ENCODE measurements around the gene ZEB2. TPM values are rescaled to one million over a fixed set of nuclear protein-coding genes. Genes with fewer than 3 reads are reported as not detected.

The ZEB2 gene
- total RNA-seq, 1 donor = 104 TPM

- no peak for DNase-seq (ENCODE audit: low read depth)
- no peak overlapping the region for H3K4me3 ChIP-seq (ENCODE audit: low read depth, low read length)
- TF ChIP-seq, protein P1, sequence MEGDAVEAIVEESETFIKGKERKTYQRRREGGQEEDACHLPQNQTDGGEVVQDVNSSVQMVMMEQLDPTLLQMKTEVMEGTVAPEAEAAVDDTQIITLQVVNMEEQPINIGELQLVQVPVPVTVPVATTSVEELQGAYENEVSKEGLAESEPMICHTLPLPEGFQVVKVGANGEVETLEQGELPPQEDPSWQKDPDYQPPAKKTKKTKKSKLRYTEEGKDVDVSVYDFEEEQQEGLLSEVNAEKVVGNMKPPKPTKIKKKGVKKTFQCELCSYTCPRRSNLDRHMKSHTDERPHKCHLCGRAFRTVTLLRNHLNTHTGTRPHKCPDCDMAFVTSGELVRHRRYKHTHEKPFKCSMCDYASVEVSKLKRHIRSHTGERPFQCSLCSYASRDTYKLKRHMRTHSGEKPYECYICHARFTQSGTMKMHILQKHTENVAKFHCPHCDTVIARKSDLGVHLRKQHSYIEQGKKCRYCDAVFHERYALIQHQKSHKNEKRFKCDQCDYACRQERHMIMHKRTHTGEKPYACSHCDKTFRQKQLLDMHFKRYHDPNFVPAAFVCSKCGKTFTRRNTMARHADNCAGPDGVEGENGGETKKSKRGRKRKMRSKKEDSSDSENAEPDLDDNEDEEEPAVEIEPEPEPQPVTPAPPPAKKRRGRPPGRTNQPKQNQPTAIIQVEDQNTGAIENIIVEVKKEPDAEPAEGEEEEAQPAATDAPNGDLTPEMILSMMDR (IDR thresholded peaks at IDR 0.05; ENCODE audit: insufficient read depth, low read length) = no peak
Measured at GRCh38 chr2:144429396-144430112, 90.4 kb downstream of the ZEB2 start.

- no peak overlapping the region for H3K4me3 ChIP-seq (ENCODE audit: low read depth, low read length)
- DNase-seq (ENCODE audit: low read depth) = peak; percentile 63
Measured at GRCh38 chr2:144426981-144427479, 92.9 kb downstream of the ZEB2 start.

GRCh38 chr2:144426355-144426754 lies 93.6 kb downstream of the ZEB2 start:
- no peak overlapping the region for H3K4me3 ChIP-seq (ENCODE audit: low read depth, low read length)
- TF ChIP-seq, protein P1 (IDR thresholded peaks at IDR 0.05; ENCODE audit: insufficient read depth, low read length) = no peak
- no peak for DNase-seq (ENCODE audit: low read depth)

More at GRCh38 chr2:144426981-144427479, 92.9 kb downstream of the ZEB2 start:
- TF ChIP-seq, protein P1 (IDR thresholded peaks at IDR 0.05; ENCODE audit: insufficient read depth, low read length) = no peak

- no peak for DNase-seq (ENCODE audit: low read depth)
- TF ChIP-seq, protein P1 (IDR thresholded peaks at IDR 0.05; ENCODE audit: insufficient read depth, low read length) = no peak
- H3K4me3 ChIP-seq (ENCODE audit: low read depth, low read length) = no peak overlapping the region
Measured at GRCh38 chr2:144424559-144425240, 95.2 kb downstream of the ZEB2 start.

GRCh38 chr2:144421606-144422510 lies 98.1 kb downstream of the ZEB2 start:
- no peak for DNase-seq (ENCODE audit: low read depth)
- H3K4me3 ChIP-seq (ENCODE audit: low read depth, low read length) = no peak overlapping the region
- TF ChIP-seq, protein P1 (IDR thresholded peaks at IDR 0.05; ENCODE audit: insufficient read depth, low read length) = no peak

DNA sequence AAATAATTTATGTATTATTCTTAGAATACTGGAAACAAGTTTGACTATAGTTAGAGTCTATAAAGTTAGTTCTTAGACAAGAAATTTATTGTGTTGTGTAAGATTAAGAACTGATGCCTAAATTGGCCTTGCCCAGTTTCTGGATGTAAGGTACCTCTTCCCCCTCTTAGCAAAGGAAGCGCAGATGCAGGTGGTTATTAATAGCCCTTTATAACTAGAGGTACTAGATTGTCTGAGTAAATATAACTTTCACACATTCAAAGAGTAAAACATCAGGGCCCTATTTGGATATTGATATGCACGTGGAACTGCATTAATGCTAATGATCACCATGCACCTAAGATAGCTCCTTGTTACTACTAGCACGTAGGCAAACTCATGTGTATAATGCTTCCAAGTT lies 100.7 kb downstream of the ZEB2 start:
- no peak overlapping the region for H3K4me3 ChIP-seq (ENCODE audit: low read depth, low read length)
- TF ChIP-seq, protein P1 (IDR thresholded peaks at IDR 0.05; ENCODE audit: insufficient read depth, low read length) = no peak
- DNase-seq (ENCODE audit: low read depth) = no peak

Data from fibroblast of the aortic adventitia (primary cell).